Measurements from ENCODE around the gene UNC13A.

Gene UNC13A

GRCh38 chr19:17633700-17634099, 54.5 kb downstream of the UNC13A start:
- no peak for TF ChIP-seq CTCF (conservative IDR thresholded peaks at IDR 0.05)
- H3K27ac ChIP-seq = no peak overlapping the region

- TF ChIP-seq CTCF (conservative IDR thresholded peaks at IDR 0.05) = no peak
- H3K27ac ChIP-seq = no peak overlapping the region
Measured at GRCh38 chr19:17632577-17632976, 55.6 kb downstream of the UNC13A start.

- no peak for TF ChIP-seq CTCF (conservative IDR thresholded peaks at IDR 0.05)
Measured at GRCh38 chr19:17629760-17630159, 58.4 kb downstream of the UNC13A start.

GRCh38 chr19:17627921-17628320, 60.2 kb downstream of the UNC13A start:
- H3K27ac ChIP-seq = no peak overlapping the region
- TF ChIP-seq CTCF (conservative IDR thresholded peaks at IDR 0.05) = no peak

More at GRCh38 chr19:17629760-17630159, 58.4 kb downstream of the UNC13A start:
- no peak overlapping the region for H3K27ac ChIP-seq

- no peak for TF ChIP-seq CTCF (conservative IDR thresholded peaks at IDR 0.05)
Measured at GRCh38 chr19:17627161-17627560, 61.0 kb downstream of the UNC13A start.

GRCh38 chr19:17626456-17627015, 61.6 kb downstream of the UNC13A start:
- no peak overlapping the region for H3K27ac ChIP-seq
- TF ChIP-seq CTCF (conservative IDR thresholded peaks at IDR 0.05) = no peak

More at GRCh38 chr19:17627161-17627560, 61.0 kb downstream of the UNC13A start:
- H3K27ac ChIP-seq = no peak overlapping the region

GRCh38 chr19:17625980-17626379, 62.2 kb downstream of the UNC13A start:
- H3K27ac ChIP-seq = no peak overlapping the region
- TF ChIP-seq CTCF (conservative IDR thresholded peaks at IDR 0.05) = no peak

All from VCaP (cell line).